Measurements from ENCODE around the gene ALK.

ALK gene

GRCh38 chr2:29878898-29879297 is 42.5 kb downstream of the ALK start (continued):
- no peak for TF ChIP-seq ATF2 (tag by site-specific recombination; IDR thresholded peaks at IDR 0.05; ENCODE audit: low read depth)
- no peak for TF ChIP-seq ZFP37 (tag by site-specific recombination; IDR thresholded peaks at IDR 0.05)
- no peak for TF ChIP-seq ZNF624 (tag by site-specific recombination; IDR thresholded peaks at IDR 0.05)
- TF ChIP-seq SP2 (tag by site-specific recombination; IDR thresholded peaks at IDR 0.05), result no peak
- TF ChIP-seq YY1 (tag by site-specific recombination; IDR thresholded peaks at IDR 0.05), result no peak
- no peak for TF ChIP-seq ZNF266 (tag by site-specific recombination; IDR thresholded peaks at IDR 0.05; ENCODE audit: low read depth)

GRCh38 chr2:29876374-29876773 is 45.0 kb downstream of the ALK start:
- CTCF ChIA-PET, result no interaction called here
- H3K27ac ChIP-seq (ENCODE audit: extremely low read depth, low read depth, low read length), result no peak overlapping the region
- no peaks in the 10 kb centered on the region for H3K4me1 ChIP-seq (ENCODE audit: control insufficient read depth, insufficient read depth, low read length)
- TF ChIP-seq ZNF707 (tag by site-specific recombination; IDR thresholded peaks at IDR 0.05), result 0 out of 2 replicates have a peak, but pooled peaks have one; percentile 28
- peak; percentile 82 for TF ChIP-seq ZNF513 (tag by site-specific recombination; IDR thresholded peaks at IDR 0.05)
- TF ChIP-seq ZNF580 (tag by site-specific recombination; IDR thresholded peaks at IDR 0.05), result no peak
- H3K4me3 ChIP-seq (ENCODE audit: low read depth, low read length), result no peak overlapping the region
- H3K36me3 ChIP-seq (ENCODE audit: control insufficient read depth in 2 of 2, insufficient read depth in 1 of 2, low read length in 2 of 2), result no peaks in the 10 kb centered on the region
- no peaks in the 10 kb centered on the region; the same call in 1 of the 2 replicates for H3K9me3 ChIP-seq (ENCODE audit: control insufficient read depth, insufficient read depth, low read depth, low read length)
- POLR2A ChIA-PET, result no interaction called here

GRCh38 chr2:29874745-29875144 is 46.6 kb downstream of the ALK start:
- POLR2A ChIA-PET, result no interaction called here

GRCh38 chr2:29872870-29873269 is 48.5 kb downstream of the ALK start:
- no peak overlapping the region for H3K27ac ChIP-seq (ENCODE audit: extremely low read depth, low read depth, low read length)
- H3K4me3 ChIP-seq (ENCODE audit: low read depth, low read length), result no peak overlapping the region
- TF ChIP-seq SALL2 (tag by site-specific recombination; IDR thresholded peaks at IDR 0.05; ENCODE audit: borderline replicate concordance) (no peak), ZFP69B (tag by site-specific recombination; IDR thresholded peaks at IDR 0.05) (no peak), ZNF350 (tag by site-specific recombination; IDR thresholded peaks at IDR 0.05) (no peak), PBX3 (CRISPR knock-in tag; IDR thresholded peaks at IDR 0.05) (no peak), ZNF311 (tag by site-specific recombination; IDR thresholded peaks at IDR 0.05; ENCODE audit: borderline replicate concordance) (no peak), ZNF791 (tag by site-specific recombination; IDR thresholded peaks at IDR 0.05) (no peak), ZNF211 (tag by site-specific recombination; IDR thresholded peaks at IDR 0.05; ENCODE audit: low read depth) (no peak)
- CTCF ChIA-PET, result no interaction called here
- no peaks in the 10 kb centered on the region for H3K36me3 ChIP-seq (ENCODE audit: control insufficient read depth in 2 of 2, insufficient read depth in 1 of 2, low read length in 2 of 2)
- H3K4me1 ChIP-seq (ENCODE audit: control insufficient read depth, insufficient read depth, low read length), result no peaks in the 10 kb centered on the region
- H3K9me3 ChIP-seq (ENCODE audit: control insufficient read depth, insufficient read depth, low read depth, low read length), result no peaks in the 10 kb centered on the region; the same call in 1 of the 2 replicates
- POLR2A ChIA-PET, result no interaction called here

More at GRCh38 chr2:29874745-29875144, 46.6 kb downstream of the ALK start:
- Histone ChIP-seq H3K36me3 (ENCODE audit: control insufficient read depth in 2 of 2, insufficient read depth in 1 of 2, low read length in 2 of 2) (no peaks in the 10 kb centered on the region), H3K27ac (ENCODE audit: extremely low read depth, low read depth, low read length) (no peak overlapping the region), H3K9me3 (ENCODE audit: control insufficient read depth, insufficient read depth, low read depth, low read length) (no peaks in the 10 kb centered on the region; the same call in 1 of the 2 replicates), H3K4me1 (ENCODE audit: control insufficient read depth, insufficient read depth, low read length) (no peaks in the 10 kb centered on the region), H3K4me3 (ENCODE audit: low read depth, low read length) (no peak overlapping the region)
- CTCF ChIA-PET, result no interaction called here
- TF ChIP-seq FEZF1 (tag by site-specific recombination; IDR thresholded peaks at IDR 0.05) (no peak), MEIS1 (CRISPR knock-in tag; IDR thresholded peaks at IDR 0.05; ENCODE audit: borderline replicate concordance) (no peak), ZNF560 (tag by site-specific recombination; IDR thresholded peaks at IDR 0.05; ENCODE audit: borderline replicate concordance) (no peak), ZFP69B (tag by site-specific recombination; IDR thresholded peaks at IDR 0.05) (no peak), ZNF433 (tag by site-specific recombination; IDR thresholded peaks at IDR 0.05; ENCODE audit: low read depth) (no peak)

Data from HEK293 (cell line).